H1 (cell line): ENCODE measurements around the gene CEND1. TPM values are rescaled to one million over a fixed set of nuclear protein-coding genes. Genes with fewer than 3 reads are reported as not detected.

Source experiments
- CTCF ChIA-PET: fragments of 300-600 bp; sonication (Branson Sonifier 250); formaldehyde crosslinking; loops from one replicate; lab custom pipeline; 2021; ENCODE audit not compliant: partially characterized antibody; lab: Charles Lee
- POLR2A ChIA-PET: fragments of 300-600 bp; sonication (Branson Sonifier 250); formaldehyde crosslinking; loops from one replicate; lab custom pipeline; 2021; ENCODE audit warnings: inconsistent platforms; ENCODE audit not compliant: partially characterized antibody; lab: Charles Lee
- DNase-seq, 2 experiments: peaks; one replicate each; pipeline versions ENCODE4 v3.0.0 to v3.0.0-alpha.2; 2010 to 2022; ENCODE audit warnings: low spot score in 2 of 2, low read depth in 1 of 2, mixed read lengths in 1 of 2
- FAIRE-seq: peaks from 2 replicates; lab custom pipeline; 2011; peaks lifted over from hg19 to GRCh38; lab: Jason Lieb, UNC
- H2AFZ ChIP-seq: 2 replicates; pipeline ENCODE4 v1.8.1; 2012; ENCODE audit warnings: low read length, inconsistent platforms
- H2AK5ac ChIP-seq: 2 replicates; pipeline ENCODE4 v1.6.1; 2013; ENCODE audit warnings: low read depth, low read length
- H2BK120ac ChIP-seq: replicated peaks from 2 replicates; pipeline ENCODE3; 2013; ENCODE audit warnings: low read depth, low read length, inconsistent platforms
- H2BK12ac ChIP-seq: 2 replicates; pipeline ENCODE4 v1.6.1; 2013; ENCODE audit warnings: low read depth, low read length
- H2BK15ac ChIP-seq: 2 replicates; pipeline ENCODE4 v1.6.1; 2013; ENCODE audit warnings: low read length
- H2BK20ac ChIP-seq: 2 replicates; pipeline ENCODE4 v1.6.1; 2013; ENCODE audit warnings: low read length
- H2BK5ac ChIP-seq: 2 replicates; pipeline ENCODE4 v1.6.1; 2013; ENCODE audit warnings: low read depth, low read length
- H3K14ac ChIP-seq: 2 replicates; pipeline ENCODE4 v1.6.1; 2013; ENCODE audit warnings: inconsistent platforms; ENCODE audit not compliant: insufficient read length
- H3K18ac ChIP-seq: 2 replicates; pipeline ENCODE4 v1.6.1; 2013; ENCODE audit warnings: low read length; ENCODE audit errors: extremely low read depth
- H3K23ac ChIP-seq: 2 replicates; pipeline ENCODE4 v1.6.1; 2013; ENCODE audit warnings: inconsistent platforms; ENCODE audit not compliant: insufficient read length
- H3K23me2 ChIP-seq: 2 replicates; pipeline ENCODE4 v1.6.1; 2013; ENCODE audit warnings: low read depth, low read length
- H3K27ac ChIP-seq: 2 replicates; pipeline ENCODE4 v1.6.1; 2011; ENCODE audit warnings: low read depth, low read length, inconsistent platforms
- H3K27me3 ChIP-seq, 4 experiments: replicated peaks in 1 of 4; 1 replicate in 1 of 4; 2 replicates in 3 of 4; pipeline versions ENCODE4 v1.6.1 to v1.8.1; 2011 to 2013; ENCODE audit warnings: low read length in 3 of 4, mild to moderate bottlenecking in 3 of 4, inconsistent platforms in 2 of 4, mixed read lengths in 2 of 4, moderate library complexity in 1 of 4; ENCODE audit not compliant: control insufficient read depth in 3 of 4, insufficient read depth in 3 of 4; ENCODE audit errors: extremely low read depth in 1 of 4
- H3K36me3 ChIP-seq, 4 experiments: 2 replicates each; pipeline versions ENCODE4 v1.6.1 to v1.8.1; 2011 to 2013; ENCODE audit warnings: mild to moderate bottlenecking in 4 of 4, low read length in 3 of 4, moderate library complexity in 2 of 4, control low read depth in 1 of 4, inconsistent platforms in 1 of 4; ENCODE audit not compliant: insufficient read depth in 4 of 4, control insufficient read depth in 2 of 4
- H3K4ac ChIP-seq: replicated peaks from 2 replicates; pipeline ENCODE3; 2013; ENCODE audit warnings: low read length, low read depth, mixed read lengths, inconsistent platforms; ENCODE audit not compliant: insufficient read length
- H3K4me1 ChIP-seq, 4 experiments: replicated peaks in 1 of 4; 1 replicate in 1 of 4; 2 replicates in 3 of 4; pipeline versions ENCODE4 v1.6.1 to v1.8.1; 2011 to 2013; ENCODE audit warnings: low read length in 3 of 4, inconsistent platforms in 2 of 4, mixed read lengths in 1 of 4; ENCODE audit not compliant: insufficient read depth in 4 of 4, control insufficient read depth in 3 of 4
- H3K4me2 ChIP-seq, 2 experiments: 2 replicates each; pipeline versions ENCODE4 v1.6.1 to v1.8.1; 2011 to 2013; ENCODE audit warnings: low read depth in 2 of 2, low read length in 2 of 2, control low read depth in 1 of 2, inconsistent platforms in 1 of 2, mild to moderate bottlenecking in 1 of 2; ENCODE audit not compliant: insufficient read depth in 1 of 2
- H3K4me3 ChIP-seq, 4 experiments: fragments of 200-600, 300-600 bp in 1 of 4; sonication (generic), shearing (Covaris generic), sonication (Bioruptor Twin) in 1 of 4; 2 replicates each; pipeline versions ENCODE4 v1.5.1 to v1.8.1; 2011 to 2016; ENCODE audit warnings: low read length in 4 of 4, low read depth in 3 of 4, control low read depth in 2 of 4, inconsistent platforms in 2 of 4, mild to moderate bottlenecking in 2 of 4, mixed read lengths in 1 of 4, moderate library complexity in 1 of 4; ENCODE audit not compliant: insufficient read depth in 2 of 4; ENCODE audit errors: extremely low read depth in 1 of 4
- H3K56ac ChIP-seq: replicated peaks from 2 replicates; pipeline ENCODE3; 2013; ENCODE audit warnings: low read depth, mild to moderate bottlenecking, mixed read lengths, low read length, inconsistent platforms; ENCODE audit not compliant: insufficient read length
- H3K79me1 ChIP-seq: 2 replicates; pipeline ENCODE4 v1.6.1; 2013; ENCODE audit warnings: low read depth, low read length, control low read depth
- H3K79me2 ChIP-seq, 2 experiments: 2 replicates each; pipeline versions ENCODE4 v1.6.1 to v1.8.1; 2012 to 2013; ENCODE audit warnings: low read length in 2 of 2, mild to moderate bottlenecking in 2 of 2, inconsistent platforms in 1 of 2; ENCODE audit not compliant: insufficient read depth in 2 of 2, control insufficient read depth in 1 of 2
- H3K9ac ChIP-seq, 4 experiments: replicated peaks in 1 of 4; 1 replicate in 1 of 4; 2 replicates in 3 of 4; pipeline versions ENCODE4 v1.6.1 to v1.8.1; 2011 to 2013; ENCODE audit warnings: low read depth in 3 of 4, low read length in 3 of 4, control low read depth in 2 of 4, mild to moderate bottlenecking in 2 of 4, moderate library complexity in 2 of 4, inconsistent platforms in 1 of 4; ENCODE audit errors: extremely low read depth in 1 of 4
- H3K9me3 ChIP-seq, 2 experiments: 2 replicates each; pipeline versions ENCODE4 v1.6.1 to v1.8.1; 2012 to 2013; ENCODE audit warnings: mild to moderate bottlenecking in 2 of 2, moderate library complexity in 2 of 2, control low read depth in 1 of 2, inconsistent platforms in 1 of 2, low read depth in 1 of 2, low read length in 1 of 2, mixed read lengths in 1 of 2; ENCODE audit not compliant: insufficient read depth in 2 of 2
- H4K20me1 ChIP-seq, 2 experiments: replicated peaks in 1 of 2; 2 replicates each; pipeline versions ENCODE3 to v1.8.1; 2011 to 2013; ENCODE audit warnings: inconsistent platforms in 2 of 2, low read length in 2 of 2, mild to moderate bottlenecking in 1 of 2; ENCODE audit not compliant: insufficient read depth in 2 of 2, control insufficient read depth in 1 of 2
- H4K5ac ChIP-seq: 2 replicates; pipeline ENCODE4 v1.6.1; 2013; ENCODE audit warnings: low read length, low read depth, mixed read lengths, inconsistent platforms; ENCODE audit not compliant: insufficient read length
- H4K8ac ChIP-seq: 2 replicates; pipeline ENCODE4 v1.8.0; 2013; ENCODE audit warnings: mild to moderate bottlenecking, moderate library complexity, low read length, inconsistent platforms; ENCODE audit not compliant: insufficient read depth; ENCODE audit errors: extremely low read depth
- H4K91ac ChIP-seq: replicated peaks from 2 replicates; pipeline ENCODE3; 2013; ENCODE audit warnings: low read length, mixed read lengths, inconsistent platforms; ENCODE audit not compliant: insufficient read length
- ASH2L ChIP-seq: fragments of 200-600, 300-600 bp; sonication (generic); IDR thresholded peaks from one replicate; pipeline ENCODE4 v1.7.1; 2017; ENCODE audit warnings: low read length
- SP2 ChIP-seq: IDR thresholded peaks from 2 replicates; pipeline ENCODE4 v1.6.1; 2012; ENCODE audit warnings: mild to moderate bottlenecking, low read length, inconsistent platforms
- WGBS, 2 experiments: shearing (Covaris generic) in 1 of 2; methylation state at CpG; one replicate each; pipeline versions ENCODE4 v1.1.6 to v1.1.7; 2013 to 2015; ENCODE audit warnings: low lambda C conversion rate in 2 of 2, mixed read lengths in 2 of 2, inconsistent platforms in 1 of 2, low coverage in 1 of 2, missing lambda C conversion rate in 1 of 2; ENCODE audit not compliant: insufficient replicate concordance in 2 of 2, insufficient coverage in 1 of 2, insufficient read length in 1 of 2; ENCODE audit errors: extremely low coverage in 1 of 2, missing lambda C conversion rate in 1 of 2; 5-methylcytosine and 5-hydroxymethylcytosine counted together
- polyA plus RNA-seq, 7 experiments: library from polyadenylated mRNA; depleted of rRNA in 3 of 7; stranded (reverse) in 5 of 7; unstranded in 2 of 7; fragments of >200 nt in 5 of 7; fragments of 200-250 nt in 2 of 7; gene quantifications; 1 replicate in 5 of 7; 2 replicates in 1 of 7; 4 replicates in 1 of 7; pipeline versions ENCODE4 v1.2.1 to v1.2.3, GENCODE V29; 2011 to 2013; ENCODE audit warnings: missing spikeins in 2 of 7, mixed read lengths in 2 of 7
- total RNA-seq: library from RNA; stranded (reverse); fragmentation: NEBNext Ultra II Directional; extraction: Animal tissue kit (Norgen Biotek cat#: 25700); gene quantifications from 2 replicates; pipeline ENCODE4 v1.2.1, GENCODE V29; 2021

Gene CEND1
- total and polyA plus RNA-seq, 2 of the 8 experiments (the other 6 are each of a cell fraction or from before 2014, with no cell fraction given), result 0.82 to 5.0 TPM

GRCh38 chr11:831961-832528, 42.2 kb upstream of the CEND1 start:
- Histone ChIP-seq H3K23me2 (peaks cover 34% of the 10 kb centered on the region), H4K91ac (peak overlapping the region; percentile 87), H4K5ac (peak overlapping the region; percentile 84), H3K4me2 (peak overlapping the region; percentile 74 to 84), H3K36me3 (peaks cover 0 to 4% (median under 1%) of the 10 kb centered on the region in 4 experiments; a peak in 3 of 8 replicates), H3K27ac (no peak overlapping the region), H3K18ac (peak overlapping the region; percentile 97), H3K79me1 (no peaks in the 10 kb centered on the region; the same call in 1 of the 2 replicates), H2AK5ac (0 out of 2 replicates have a peak overlapping the region, but pooled peaks have one; percentile 19), H3K23ac (no peak overlapping the region), H2BK15ac (peak overlapping the region; percentile 23; the same call in 1 of the 2 replicates), H3K9ac (peak overlapping the region in 1 of 4 experiments; percentile 29; a peak in 2 of 7 replicates), H3K56ac (peak overlapping the region; percentile 59), H3K4me1 (peaks cover 0 to 54% (median 46%) of the 10 kb centered on the region in 4 experiments; a peak in 6 of 7 replicates), H3K14ac (no peak overlapping the region), H2BK120ac (no peak overlapping the region), H3K79me2 (no peaks in the 10 kb centered on the region; a peak in 1 of 4 replicates), H3K4ac (peak overlapping the region; percentile 78), H2BK12ac (peak overlapping the region; percentile 10; the same call in 1 of the 2 replicates), H3K27me3 (peaks cover 6 to 41% (median 31%) of the 10 kb centered on the region in 4 experiments), H4K8ac (peak overlapping the region; percentile 81), H2BK20ac (0 out of 2 replicates have a peak overlapping the region, but pooled peaks have one; percentile 72), H3K9me3 (no peaks in the 10 kb centered on the region), H2BK5ac (peak overlapping the region; percentile 26; the same call in 1 of the 2 replicates), H4K20me1 (peaks cover 2 to 15% of the 10 kb centered on the region in 2 experiments), H2AFZ (no peak overlapping the region), H3K4me3 (peak overlapping the region; percentile 33 to 76 (median 48))
- DNase-seq (no peak), FAIRE-seq (no peak)
- CTCF ChIA-PET, result interaction anchor here (0.6 to 2.8 kb wide), 9 partner anchors 9 to 91 kb away, joined by 3 to 10 read pairs (median 4); partner anchors contain the start of genes PNPLA2, POLR2L and TSPAN4
- TF ChIP-seq SP2 (no peak), ASH2L (peak; percentile 19)
- POLR2A ChIA-PET, result interaction anchor here (1.0 to 53.0 kb wide), 6 partner anchors 2 to 88 kb away, joined by 3 to 1917 read pairs (median 120); partner anchors contain the start of genes CD151, CEND1, CRACR2B and PIDD1
- WGBS, 2 experiments, result 67% methylated on average over 21 of the region's 23 CpGs; no CpG with 5 or more reads in 1 of the 2 experiments
